DOHH2 (cell line): ENCODE measurements around the gene ST14.
"Not testable (repeated sequence)": the region's sequence is repeated elsewhere in the genome, so short reads cannot be mapped to it uniquely, and the experiment has no call there.

Experiments
- H3F3A ChIP-seq: fragments of 200-600 bp; sonication (generic), shearing (Covaris generic); 2 replicates; pipeline ENCODE4 v1.6.0; 2016; ENCODE audit warnings: antibody characterized with exemption, mild to moderate bottlenecking; ENCODE audit not compliant: control insufficient read depth, insufficient read depth
- H3K27ac ChIP-seq: fragments of 200-600 bp; sonication (generic); 2 replicates; pipeline ENCODE4 v1.5.1; 2014; ENCODE audit warnings: low read depth, mild to moderate bottlenecking, low read length, moderate library complexity
- H3K27me3 ChIP-seq: fragments of 200-600 bp; sonication (generic); 2 replicates; pipeline ENCODE4 v1.6.1; 2014; ENCODE audit warnings: mild to moderate bottlenecking, low read length, mixed read lengths; ENCODE audit not compliant: control insufficient read depth
- H3K36me3 ChIP-seq: fragments of 200-600 bp; sonication (generic); 2 replicates; pipeline ENCODE4 v1.6.1; 2014; ENCODE audit warnings: mild to moderate bottlenecking, low read length, moderate library complexity, mixed read lengths; ENCODE audit not compliant: control insufficient read depth
- H3K4me1 ChIP-seq: fragments of 200-600 bp; sonication (generic); 2 replicates; pipeline ENCODE4 v1.6.1; 2014; ENCODE audit warnings: mild to moderate bottlenecking, low read length, mixed read lengths; ENCODE audit not compliant: control insufficient read depth
- H3K4me2 ChIP-seq: fragments of 200-600 bp; sonication (generic); 2 replicates; pipeline ENCODE4 v1.6.0; 2014; ENCODE audit warnings: mild to moderate bottlenecking, low read length, moderate library complexity
- H3K4me3 ChIP-seq: fragments of 200-600 bp; sonication (generic); 2 replicates; pipeline ENCODE4 v1.5.1; 2014; ENCODE audit warnings: mild to moderate bottlenecking, low read length, mixed read lengths
- H3K79me2 ChIP-seq: fragments of 200-600 bp; sonication (generic); 2 replicates; pipeline ENCODE4 v1.6.1; 2014; ENCODE audit warnings: mild to moderate bottlenecking, low read length, mixed read lengths; ENCODE audit not compliant: control insufficient read depth
- H3K9me2 ChIP-seq: fragments of 200-600 bp; sonication (generic); replicated peaks from 2 replicates; pipeline ENCODE4 v1.6.1; 2014; ENCODE audit warnings: mild to moderate bottlenecking, low read length, mixed read lengths; ENCODE audit not compliant: control insufficient read depth
- H3K9me3 ChIP-seq: fragments of 200-600 bp; sonication (generic); 2 replicates; pipeline ENCODE4 v1.6.1; 2014; ENCODE audit warnings: antibody characterized with exemption, low read length, mixed read lengths; ENCODE audit not compliant: control insufficient read depth, insufficient read depth
- H4K20me1 ChIP-seq: fragments of 200-600 bp; sonication (generic); 2 replicates; pipeline ENCODE4 v1.6.0; 2014; ENCODE audit warnings: low read depth, mild to moderate bottlenecking, antibody characterized with exemption, low read length, moderate library complexity; ENCODE audit not compliant: control insufficient read depth, insufficient read depth
- CTCF ChIP-seq: fragments of 200-600 bp; sonication (generic); IDR thresholded peaks from one replicate; pipeline ENCODE4 v1.5.1; 2014; ENCODE audit warnings: antibody characterized with exemption, mild to moderate bottlenecking, low read depth, low read length; ENCODE audit not compliant: poor library complexity, severe bottlenecking
- EZH2phosphoT487 ChIP-seq: fragments of 200-600 bp; sonication (generic); IDR thresholded peaks from 2 replicates; pipeline ENCODE4 v1.6.1; 2017; ENCODE audit warnings: borderline replicate concordance, mild to moderate bottlenecking, antibody characterized with exemption, low read length, moderate library complexity, mixed read lengths

The ST14 gene

GRCh38 chr11:130170345-130170744 is 10.8 kb downstream of the ST14 start:
- Histone ChIP-seq H3K4me3 (peak overlapping the region; percentile 67), H3K27ac (peak overlapping the region; percentile 94), H4K20me1 (peaks cover 17% of the 10 kb centered on the region; the same call in 1 of the 2 replicates), H3F3A (peaks cover 38% of the 10 kb centered on the region), H3K4me2 (peak overlapping the region; percentile 74), H3K9me3 (no peaks in the 10 kb centered on the region), H3K9me2 (no peaks in the 10 kb centered on the region), H3K27me3 (no peaks in the 10 kb centered on the region), H3K79me2 (peaks cover 100% of the 10 kb centered on the region), H3K36me3 (peaks cover 47% of the 10 kb centered on the region), H3K4me1 (peaks cover 100% of the 10 kb centered on the region)
- TF ChIP-seq EZH2phosphoT487 (no peak), CTCF (no peak)

GRCh38 chr11:130171534-130171933 is 12.0 kb downstream of the ST14 start:
- peaks cover 100% of the 10 kb centered on the region for H3K79me2 ChIP-seq
- H3K27me3 ChIP-seq, result no peaks in the 10 kb centered on the region
- H3K36me3 ChIP-seq, result peaks cover 35% of the 10 kb centered on the region
- TF ChIP-seq EZH2phosphoT487 (no peak), CTCF (no peak)
- peak overlapping the region; percentile 74 for H3K4me2 ChIP-seq
- H3K4me1 ChIP-seq, result peaks cover 98% of the 10 kb centered on the region
- no peaks in the 10 kb centered on the region for H3K9me3 ChIP-seq
- H3F3A ChIP-seq, result peaks cover 31% of the 10 kb centered on the region
- H3K27ac ChIP-seq, result peak overlapping the region; percentile 94
- H4K20me1 ChIP-seq, result peaks cover 12% of the 10 kb centered on the region; the same call in 1 of the 2 replicates
- no peaks in the 10 kb centered on the region for H3K9me2 ChIP-seq
- H3K4me3 ChIP-seq, result peak overlapping the region; percentile 67

- Histone ChIP-seq H3K4me2 (peak overlapping the region; percentile 74), H3K36me3 (peaks cover 35% of the 10 kb centered on the region), H4K20me1 (peaks cover 12% of the 10 kb centered on the region; the same call in 1 of the 2 replicates), H3F3A (peaks cover 28% of the 10 kb centered on the region), H3K79me2 (peaks cover 100% of the 10 kb centered on the region), H3K27ac (peak overlapping the region; percentile 94), H3K4me1 (peaks cover 97% of the 10 kb centered on the region), H3K4me3 (peak overlapping the region; percentile 67)
- H3K9me2 ChIP-seq, H3K9me3 ChIP-seq, H3K27me3 ChIP-seq: not testable (repeated sequence)
Observed at GRCh38 chr11:130172001-130172400, 12.4 kb downstream of the ST14 start.

GRCh38 chr11:130174642-130175041 is 15.1 kb downstream of the ST14 start:
- no peaks in the 10 kb centered on the region for H3K9me3 ChIP-seq
- peaks cover 9% of the 10 kb centered on the region; the same call in 1 of the 2 replicates for H4K20me1 ChIP-seq
- TF ChIP-seq EZH2phosphoT487, result no peak
- TF ChIP-seq CTCF, result no peak
- peaks cover 46% of the 10 kb centered on the region for H3F3A ChIP-seq
- H3K27ac ChIP-seq, result peak overlapping the region; percentile 94
- no peaks in the 10 kb centered on the region for H3K9me2 ChIP-seq
- H3K27me3 ChIP-seq, result no peaks in the 10 kb centered on the region
- no peak overlapping the region for H3K4me2 ChIP-seq
- peaks cover 97% of the 10 kb centered on the region for H3K4me1 ChIP-seq
- peaks cover 100% of the 10 kb centered on the region for H3K79me2 ChIP-seq
- peaks cover 39% of the 10 kb centered on the region for H3K36me3 ChIP-seq
- H3K4me3 ChIP-seq, result no peak overlapping the region
